Measurements from ENCODE around the gene PTPRE.

PTPRE gene

GRCh38 chr10:128128582-128128981 lies 221.7 kb downstream of the PTPRE start:
- in situ Hi-C loops (cut with HindIII; ENCODE audit: low sequenced_read_pairs), result no loop called here
- DNase-seq (ENCODE audit: low read depth, low spot score), result no peak
- no peak overlapping the region for H3K4me3 ChIP-seq (ENCODE audit: low read depth, low read length)
- no peak for TF ChIP-seq CTCF (IDR thresholded peaks at IDR 0.05; ENCODE audit: low read depth, low read length)

DNA sequence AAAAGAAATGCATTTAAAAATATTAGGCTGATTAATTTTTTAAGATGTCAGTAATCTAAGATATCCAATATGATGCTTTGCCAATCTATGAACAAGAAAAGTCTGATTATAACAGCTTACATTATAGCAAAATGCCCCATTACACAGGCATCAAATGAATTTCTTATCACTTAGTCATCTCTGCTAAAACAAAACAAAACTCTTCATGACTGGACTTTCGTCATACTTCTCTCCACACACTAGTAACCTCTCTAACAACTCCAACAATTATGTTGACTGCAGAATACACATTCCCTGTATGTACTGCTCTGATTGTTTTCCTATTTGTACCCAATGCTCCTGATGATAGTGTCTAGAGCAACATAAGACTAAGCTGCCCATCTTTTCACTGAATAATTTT lies 223.1 kb downstream of the PTPRE start:
- H3K4me3 ChIP-seq (ENCODE audit: low read depth, low read length), result no peak overlapping the region
- no peak for TF ChIP-seq CTCF (IDR thresholded peaks at IDR 0.05; ENCODE audit: low read depth, low read length)
- no peak for DNase-seq (ENCODE audit: low read depth, low spot score)
- in situ Hi-C loops (cut with HindIII; ENCODE audit: low sequenced_read_pairs), result no loop called here
